Muscle layer of colon (tissue), 2 donors: ENCODE data around the gene DOCK11.
A peak's percentile ranks its signal among the peaks of the same experiment; 100 is the strongest.

Source experiments
- H3K27ac ChIP-seq: one replicate; pipeline ENCODE4 v1.7.0; 2013; ENCODE audit warnings: low read depth, mild to moderate bottlenecking, low read length, moderate library complexity
- H3K27me3 ChIP-seq, 2 donors: one replicate each; pipeline ENCODE4 v1.7.0; 2013; ENCODE audit warnings: low read length in 2 of 2, mild to moderate bottlenecking in 2 of 2; ENCODE audit not compliant: insufficient read depth in 2 of 2, control insufficient read depth in 1 of 2
- H3K36me3 ChIP-seq: one replicate; pipeline ENCODE4 v1.7.0; 2013; ENCODE audit warnings: mild to moderate bottlenecking, low read length; ENCODE audit not compliant: insufficient read depth
- H3K4me1 ChIP-seq: one replicate; pipeline ENCODE4 v1.7.0; 2013; ENCODE audit warnings: mild to moderate bottlenecking, low read length; ENCODE audit not compliant: insufficient read depth
- H3K4me3 ChIP-seq, 2 donors: one replicate each; pipeline ENCODE4 v1.7.0; 2013; ENCODE audit warnings: low read length in 2 of 2, low read depth in 1 of 2, mild to moderate bottlenecking in 1 of 2, moderate library complexity in 1 of 2
- H3K9ac ChIP-seq: one replicate; pipeline ENCODE4 v1.7.0; 2013; ENCODE audit warnings: low read length
- H3K9me3 ChIP-seq: one replicate; pipeline ENCODE4 v1.7.0; 2013; ENCODE audit warnings: mild to moderate bottlenecking, low read length
- donor health status: abdominal sarcoma.
- donor health status: Adenocarcinoma of cecum.

The DOCK11 gene

DNA sequence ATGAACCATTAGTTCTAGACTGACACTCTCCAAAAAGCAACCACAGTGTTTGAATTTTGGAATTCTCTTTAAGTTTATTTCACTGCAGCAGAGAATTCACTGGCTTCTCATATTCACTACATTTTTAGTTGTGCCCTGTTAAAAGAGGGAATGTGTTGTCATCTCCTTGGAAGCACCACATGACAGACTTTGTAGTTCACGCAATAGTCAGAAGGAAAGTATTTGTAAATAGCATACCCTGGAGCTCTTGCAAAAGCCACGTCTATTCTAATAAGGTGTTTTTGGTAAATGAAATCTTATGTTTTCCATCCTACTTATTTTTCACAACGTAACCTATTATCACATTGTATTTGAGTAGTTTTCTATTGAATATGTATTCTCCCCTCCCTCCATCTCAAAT lies 25.8 kb downstream of the DOCK11 start:
- Histone ChIP-seq H3K36me3 (no peaks in the 10 kb centered on the region), H3K9me3 (no peaks in the 10 kb centered on the region), H3K4me3 (no peak overlapping the region), H3K27me3 (no peaks in the 10 kb centered on the region), H3K9ac (no peak overlapping the region), H3K27ac (no peak overlapping the region), H3K4me1 (peaks cover 26% of the 10 kb centered on the region)

DNA sequence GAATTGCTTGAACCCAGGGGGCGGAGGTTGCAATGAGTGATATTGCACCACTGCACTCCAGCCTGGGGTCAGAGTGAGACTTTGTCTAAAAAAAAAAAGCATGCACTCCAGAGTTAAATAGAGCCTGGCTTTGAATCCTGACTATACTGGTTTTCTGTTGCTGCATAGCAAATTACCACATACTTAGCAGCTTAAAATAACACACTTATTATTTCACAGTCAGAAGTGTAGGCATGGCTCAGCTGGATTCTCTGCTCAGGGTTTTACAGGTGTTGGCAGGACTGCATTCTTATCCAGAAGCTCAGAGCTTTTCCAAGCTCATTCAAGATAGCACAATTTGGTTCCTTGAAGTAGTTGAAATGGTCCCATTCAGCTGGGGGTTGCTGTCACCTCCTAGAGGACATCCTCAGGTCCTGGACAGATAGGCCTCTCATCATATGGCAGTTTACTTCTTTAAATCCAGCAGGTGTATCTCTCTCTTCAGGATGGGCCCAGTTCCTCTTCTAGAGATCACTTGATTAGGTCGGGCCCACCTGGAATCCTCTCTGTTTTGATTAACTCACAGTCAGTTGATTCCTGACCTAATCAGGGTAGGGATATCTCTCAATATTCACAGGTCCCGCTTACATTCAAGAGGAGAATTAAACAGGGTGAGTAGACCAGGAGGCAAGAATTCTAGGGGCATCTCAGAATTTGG lies 26.8 kb downstream of the DOCK11 start:
- Histone ChIP-seq H3K4me1 (peaks cover 29% of the 10 kb centered on the region), H3K27me3 (no peaks in the 10 kb centered on the region), H3K9ac (no peak overlapping the region), H3K36me3 (no peaks in the 10 kb centered on the region), H3K4me3 (no peak overlapping the region), H3K9me3 (no peaks in the 10 kb centered on the region), H3K27ac (no peak overlapping the region)

DNA sequence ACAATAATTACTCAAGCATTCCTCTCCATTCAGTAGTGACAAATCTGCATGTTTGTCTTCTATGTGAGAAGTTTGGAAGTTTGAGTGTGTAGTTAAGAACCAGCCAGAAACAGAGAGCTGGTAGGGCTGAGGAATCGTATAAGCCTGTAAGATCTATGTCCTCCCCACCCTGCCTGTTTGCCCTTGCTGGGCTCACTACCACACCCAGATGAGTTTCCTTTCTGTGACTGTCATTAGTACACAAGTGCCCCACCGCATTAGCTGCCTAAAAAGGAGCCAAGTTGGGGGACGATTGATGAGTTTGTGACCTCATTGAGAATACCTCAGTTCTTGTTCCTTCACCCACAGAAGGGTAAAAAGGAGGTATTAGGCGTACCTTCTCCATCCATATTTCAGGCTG lies 28.3 kb downstream of the DOCK11 start:
- Histone ChIP-seq H3K4me3 (no peak overlapping the region), H3K4me1 (peaks cover 29% of the 10 kb centered on the region), H3K9ac (no peak overlapping the region), H3K9me3 (no peaks in the 10 kb centered on the region), H3K27me3 (no peaks in the 10 kb centered on the region), H3K36me3 (no peaks in the 10 kb centered on the region), H3K27ac (peak overlapping the region; percentile 10)

DNA sequence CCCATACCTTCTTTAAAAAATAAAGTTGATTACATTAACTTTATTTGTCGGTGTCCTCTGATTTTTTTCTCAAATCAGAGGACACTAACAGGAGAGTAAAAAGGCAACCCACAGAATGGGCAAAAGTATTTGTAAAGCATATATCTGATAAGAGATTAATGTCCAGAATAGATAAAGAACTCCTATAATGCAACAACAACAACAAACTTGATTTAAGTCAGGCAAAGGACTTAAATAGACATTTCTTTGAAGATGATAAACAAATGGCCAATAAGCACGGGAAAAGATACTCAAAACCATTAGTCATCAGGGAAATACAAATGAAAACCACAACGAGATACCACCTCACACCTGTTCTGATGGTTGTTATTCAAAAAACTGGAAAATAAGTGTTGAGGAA lies 28.7 kb downstream of the DOCK11 start:
- Histone ChIP-seq H3K27ac (no peak overlapping the region), H3K36me3 (no peaks in the 10 kb centered on the region), H3K4me1 (peaks cover 29% of the 10 kb centered on the region), H3K9me3 (no peaks in the 10 kb centered on the region), H3K4me3 (no peak overlapping the region), H3K9ac (no peak overlapping the region), H3K27me3 (no peaks in the 10 kb centered on the region)

DNA sequence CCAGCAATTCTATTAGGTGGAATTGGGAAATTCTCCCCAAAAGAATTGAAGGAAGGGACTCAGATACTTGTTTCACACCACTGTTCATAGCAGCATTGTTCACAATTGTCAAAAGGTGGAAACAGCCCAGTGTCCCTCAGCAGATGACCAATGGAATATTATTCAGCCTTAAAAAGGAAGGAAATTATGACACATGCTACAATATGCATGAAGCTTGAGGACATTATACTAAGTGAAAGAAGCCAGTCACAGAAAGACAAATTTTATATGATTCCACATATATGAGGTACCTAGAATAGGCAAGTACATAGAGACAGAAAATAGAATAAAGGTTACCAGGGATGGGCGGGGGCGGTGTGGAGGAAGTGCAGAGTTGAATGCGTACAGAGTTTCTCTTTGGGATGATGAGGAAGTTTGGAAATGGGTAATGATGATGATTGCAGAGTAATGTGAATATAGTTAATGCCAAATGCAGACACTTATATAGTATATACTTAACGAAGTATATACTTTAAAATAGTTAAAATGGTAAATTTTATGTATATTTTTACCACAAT lies 29.6 kb downstream of the DOCK11 start:
- Histone ChIP-seq H3K27ac (no peak overlapping the region), H3K9ac (no peak overlapping the region), H3K4me3 (no peak overlapping the region), H3K27me3 (no peaks in the 10 kb centered on the region), H3K4me1 (peaks cover 22% of the 10 kb centered on the region), H3K36me3 (no peaks in the 10 kb centered on the region), H3K9me3 (no peaks in the 10 kb centered on the region)

DNA sequence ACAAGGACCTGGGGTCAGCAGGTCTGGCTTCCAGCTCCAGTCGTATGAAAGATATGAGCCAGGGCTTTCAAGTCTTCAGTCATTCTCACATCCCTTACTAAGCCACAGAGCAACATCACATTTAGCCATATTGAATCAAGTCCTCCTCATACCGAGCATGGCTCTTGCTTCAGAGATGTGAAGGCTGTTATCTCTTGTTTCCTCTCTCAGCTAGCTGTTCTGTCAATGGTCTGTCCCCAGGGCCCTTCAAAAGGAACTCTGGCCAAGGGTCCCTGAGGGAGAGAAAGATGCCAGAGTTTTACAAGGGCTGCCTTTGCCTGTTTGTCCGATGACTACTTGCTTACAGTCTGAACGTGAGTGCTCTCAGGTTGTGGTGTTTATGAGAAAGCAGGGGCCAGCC lies 30.5 kb downstream of the DOCK11 start:
- Histone ChIP-seq H3K9me3 (no peaks in the 10 kb centered on the region), H3K9ac (no peak overlapping the region), H3K4me1 (peaks cover 13% of the 10 kb centered on the region), H3K27me3 (no peaks in the 10 kb centered on the region), H3K4me3 (no peak overlapping the region), H3K27ac (no peak overlapping the region), H3K36me3 (no peaks in the 10 kb centered on the region)

DNA sequence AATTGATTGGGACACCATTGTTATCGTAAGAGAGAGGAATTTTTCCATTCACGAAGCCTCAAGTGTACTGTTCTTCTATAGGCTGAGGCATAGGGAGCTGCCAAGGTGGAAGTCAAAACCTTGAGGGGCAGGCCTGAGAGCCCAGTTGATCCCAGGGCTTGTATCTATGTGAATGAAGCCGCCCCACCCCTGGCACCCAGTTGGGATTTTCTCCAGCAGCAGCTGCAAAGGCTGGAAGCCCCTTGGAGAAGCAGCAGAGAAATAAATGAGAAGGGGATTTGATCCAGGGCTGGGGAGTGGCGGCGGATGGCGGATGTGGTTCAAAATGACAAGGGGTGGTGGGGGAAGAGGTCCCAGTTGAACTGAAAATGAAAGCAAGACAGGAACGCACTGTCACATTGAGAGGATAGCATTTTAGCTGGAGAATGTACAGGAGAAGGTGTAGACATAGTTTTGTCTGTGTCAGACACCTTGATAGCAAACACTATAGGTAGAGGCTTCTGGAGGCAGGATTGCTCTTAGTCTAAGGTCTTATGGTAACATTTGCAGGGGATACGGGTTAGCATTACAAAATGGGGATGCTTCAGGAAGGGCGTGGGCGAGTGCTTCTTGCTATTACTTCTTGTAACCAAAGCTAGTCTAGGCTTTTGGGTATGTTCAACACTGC lies 32.6 kb downstream of the DOCK11 start:
- Histone ChIP-seq H3K27me3 (no peaks in the 10 kb centered on the region), H3K9me3 (no peaks in the 10 kb centered on the region), H3K4me1 (peaks cover 8% of the 10 kb centered on the region), H3K27ac (no peak overlapping the region), H3K9ac (no peak overlapping the region), H3K4me3 (no peak overlapping the region), H3K36me3 (no peaks in the 10 kb centered on the region)

DNA sequence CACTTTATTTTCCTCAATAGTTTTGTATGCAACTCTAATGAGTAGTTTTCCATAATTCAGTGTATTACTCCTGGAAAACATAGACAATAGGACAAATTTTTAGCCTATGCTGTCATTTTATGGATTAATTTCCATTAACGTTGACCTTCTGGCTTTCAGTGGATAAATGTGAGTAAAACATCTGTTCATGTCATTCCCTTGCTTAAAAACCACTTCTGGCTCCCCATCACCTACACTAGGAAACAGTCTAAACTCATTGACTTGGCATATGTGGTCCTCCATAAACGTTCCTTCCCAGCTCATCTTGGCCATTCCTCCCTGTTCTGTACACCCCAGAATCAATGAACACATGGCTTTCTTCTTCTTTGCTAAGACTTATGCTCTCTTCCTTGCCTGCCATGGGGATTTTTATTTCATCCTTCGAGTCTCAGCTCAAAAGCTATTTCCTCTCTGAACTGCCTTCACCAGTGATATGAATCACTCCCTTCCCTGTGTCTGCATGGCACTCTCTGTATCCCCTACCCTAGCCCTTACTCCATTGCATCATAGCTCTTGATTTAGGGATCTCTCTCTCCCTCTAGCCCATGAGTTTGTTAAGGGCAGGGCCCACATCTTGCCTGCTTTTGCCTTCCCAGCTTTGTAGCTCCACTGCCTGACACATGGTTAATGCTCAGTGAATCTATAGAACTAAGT lies 34.8 kb downstream of the DOCK11 start:
- H3K27me3 ChIP-seq, result no peaks in the 10 kb centered on the region
- H3K9me3 ChIP-seq, result no peaks in the 10 kb centered on the region
- no peak overlapping the region for H3K27ac ChIP-seq
- peaks cover 17% of the 10 kb centered on the region for H3K4me1 ChIP-seq
- no peaks in the 10 kb centered on the region for H3K36me3 ChIP-seq
- H3K4me3 ChIP-seq, result no peak overlapping the region
- H3K9ac ChIP-seq, result no peak overlapping the region

DNA sequence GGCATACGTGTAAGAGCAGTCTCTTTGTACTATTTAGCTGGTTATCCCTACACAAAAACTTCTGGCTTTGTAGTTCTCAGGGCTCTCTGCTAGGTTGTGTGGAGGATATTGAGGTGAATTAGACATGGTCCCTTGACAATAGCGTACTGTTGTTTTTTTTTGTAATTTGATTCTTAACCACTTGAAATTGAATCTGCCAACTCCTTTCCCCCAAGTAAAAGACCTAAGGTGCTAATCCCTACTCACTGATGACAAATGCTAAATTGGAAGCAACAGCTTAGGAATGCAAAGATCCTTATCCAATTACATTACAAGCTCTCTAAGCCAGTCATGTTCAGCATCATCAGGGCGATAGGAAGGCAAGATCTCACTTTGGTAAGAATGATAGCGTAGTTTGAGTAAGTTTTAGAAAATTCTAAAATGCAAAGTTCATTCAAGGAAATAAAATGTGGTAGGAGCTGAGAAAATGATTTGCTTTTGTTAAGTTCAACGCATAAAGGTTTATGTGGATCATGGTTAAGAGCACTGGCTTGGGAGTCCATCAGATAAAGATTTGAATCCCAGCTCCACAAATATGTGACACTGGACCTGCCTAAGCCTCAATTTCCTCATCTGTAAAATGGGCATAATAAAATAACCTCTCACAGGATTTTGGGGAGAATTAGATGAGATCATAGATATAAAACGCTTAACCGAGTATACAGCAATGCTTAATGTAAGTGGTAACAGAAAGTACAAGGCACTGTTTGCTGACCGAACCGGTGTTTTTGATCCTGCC lies 39.3 kb downstream of the DOCK11 start:
- Histone ChIP-seq H3K4me1 (peaks cover 25% of the 10 kb centered on the region), H3K9me3 (no peaks in the 10 kb centered on the region), H3K27ac (no peak overlapping the region), H3K4me3 (no peak overlapping the region), H3K9ac (no peak overlapping the region), H3K36me3 (no peaks in the 10 kb centered on the region), H3K27me3 (no peaks in the 10 kb centered on the region)

DNA sequence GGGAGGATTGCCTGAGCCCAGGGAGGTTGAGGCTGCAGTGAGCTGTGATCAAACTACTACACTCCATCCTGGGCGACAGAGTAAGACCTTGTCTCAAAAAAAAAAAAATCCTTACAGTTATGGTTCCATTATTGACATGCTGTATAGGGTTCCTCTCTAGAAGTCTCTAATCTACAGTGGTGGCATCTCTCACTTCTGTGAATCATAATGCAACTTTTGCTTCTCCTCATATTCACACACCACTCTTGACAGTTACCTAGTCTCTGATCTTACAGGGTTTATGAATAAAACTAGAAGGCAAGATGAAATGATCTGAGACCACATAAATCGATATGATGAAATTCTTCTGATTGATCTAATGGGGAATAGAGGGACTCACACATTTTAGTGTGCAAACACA lies 40.6 kb downstream of the DOCK11 start:
- no peaks in the 10 kb centered on the region for H3K27me3 ChIP-seq
- no peak overlapping the region for H3K27ac ChIP-seq
- H3K4me1 ChIP-seq, result peaks cover 25% of the 10 kb centered on the region
- no peaks in the 10 kb centered on the region for H3K9me3 ChIP-seq
- no peak overlapping the region for H3K9ac ChIP-seq
- no peak overlapping the region for H3K4me3 ChIP-seq
- no peaks in the 10 kb centered on the region for H3K36me3 ChIP-seq
